ENCODE measurements around the gene EPHA2. TPM values are rescaled to one million over a fixed set of nuclear protein-coding genes. Genes with fewer than 3 reads are reported as not detected.

EPHA2 gene
- total and polyA plus RNA-seq, 2 experiments from 2014 or later, result 7.5 to 51.2 TPM

GRCh38 chr1:16128338-16128741, 27.5 kb downstream of the EPHA2 start (continued):
- TF ChIP-seq CTCF (conservative IDR thresholded peaks at IDR 0.05; ENCODE audit: low read depth in 2 of 2) (no peak), EZH2phosphoT487 (IDR thresholded peaks at IDR 0.05; ENCODE audit: unreplicated experiment) (no peak), STAT1 (IDR thresholded peaks at IDR 0.05; ENCODE audit: unreplicated experiment) (no peak), EZH2 (IDR thresholded peaks at IDR 0.05; ENCODE audit: low read depth, unreplicated experiment) (no peak), NANOG (IDR thresholded peaks at IDR 0.05; ENCODE audit: borderline replicate concordance) (no peak)

- H3K27ac Mint-ChIP-seq, result no peak overlapping the region
- Histone ChIP-seq H3K27me3 (ENCODE audit: insufficient read depth) (no peaks in the 10 kb centered on the region), H3K9me2 (ENCODE audit: insufficient read depth) (no peaks in the 10 kb centered on the region), H3F3A (replicated peaks; ENCODE audit: low read depth) (0 out of 2 replicates have a peak, but pooled peaks cover under 1% of the 10 kb centered on the region), H3K79me2 (replicated peaks; ENCODE audit: insufficient read depth) (no peaks in the 10 kb centered on the region), H3K4me3 (no peak overlapping the region), H3K4me1 (ENCODE audit: insufficient read depth) (no peaks in the 10 kb centered on the region), H3K4me2 (no peak overlapping the region), H3K27ac (ENCODE audit: low read depth) (no peak overlapping the region), H2AFZ (no peak overlapping the region), H3K36me3 (ENCODE audit: insufficient read depth) (peaks cover 23% of the 10 kb centered on the region), H4K20me1 (replicated peaks; ENCODE audit: insufficient read depth) (no peaks in the 10 kb centered on the region)
- H3K27me3 Mint-ChIP-seq (ENCODE audit: insufficient read depth, low read depth, poor library complexity), result peaks cover 11% of the 10 kb centered on the region
- no peak for TF ChIP-seq ETS1 (IDR thresholded peaks at IDR 0.05)
- peaks cover 77% of the 10 kb centered on the region for H3K36me3 Mint-ChIP-seq (ENCODE audit: low read depth)
- ATAC-seq (no peak), DNase-seq (ENCODE audit: low spot score) (no peak)
- H3K4me3 Mint-ChIP-seq, result no peak overlapping the region
- peaks cover 8% of the 10 kb centered on the region for H3K4me1 Mint-ChIP-seq
- H3K9me3 Mint-ChIP-seq, result no peaks in the 10 kb centered on the region
These were observed 28.1 kb downstream of the EPHA2 start for GRCh38 chr1:16127676-16128337.

- Histone ChIP-seq H3K9me2 (ENCODE audit: insufficient read depth) (no peaks in the 10 kb centered on the region), H2AFZ (no peak overlapping the region), H3K36me3 (ENCODE audit: insufficient read depth) (peaks cover 23% of the 10 kb centered on the region), H3F3A (replicated peaks; ENCODE audit: low read depth) (0 out of 2 replicates have a peak, but pooled peaks cover 5% of the 10 kb centered on the region), H4K20me1 (replicated peaks; ENCODE audit: insufficient read depth) (no peaks in the 10 kb centered on the region), H3K4me1 (ENCODE audit: insufficient read depth) (0 out of 2 replicates have a peak, but pooled peaks cover 8% of the 10 kb centered on the region), H3K27me3 (ENCODE audit: insufficient read depth) (no peaks in the 10 kb centered on the region), H3K27ac (ENCODE audit: low read depth) (no peak overlapping the region), H3K4me2 (no peak overlapping the region), H3K79me2 (replicated peaks; ENCODE audit: insufficient read depth) (no peaks in the 10 kb centered on the region), H3K4me3 (no peak overlapping the region)
- peaks cover 17% of the 10 kb centered on the region for H3K4me1 Mint-ChIP-seq
- no peaks in the 10 kb centered on the region for H3K9me3 Mint-ChIP-seq
- peaks cover 11% of the 10 kb centered on the region for H3K27me3 Mint-ChIP-seq (ENCODE audit: insufficient read depth, low read depth, poor library complexity)
- no peak for TF ChIP-seq ETS1 (IDR thresholded peaks at IDR 0.05)
- no peak for TF ChIP-seq STAT1 (IDR thresholded peaks at IDR 0.05; ENCODE audit: unreplicated experiment)
- no peak for TF ChIP-seq ZNF114 (CRISPR knock-in tag; IDR thresholded peaks at IDR 0.05)
- TF ChIP-seq EZH2phosphoT487 (IDR thresholded peaks at IDR 0.05; ENCODE audit: unreplicated experiment), result no peak
- no peak for TF ChIP-seq EZH2 (IDR thresholded peaks at IDR 0.05; ENCODE audit: low read depth, unreplicated experiment)
- no peak for TF ChIP-seq ZNF331 (CRISPR knock-in tag; IDR thresholded peaks at IDR 0.05; ENCODE audit: low read depth)
- no peak for TF ChIP-seq CREB1 (CRISPR knock-in tag; IDR thresholded peaks at IDR 0.05; ENCODE audit: low read depth)
- no peak for TF ChIP-seq NANOG (IDR thresholded peaks at IDR 0.05; ENCODE audit: borderline replicate concordance)
- TF ChIP-seq JUNB (IDR thresholded peaks at IDR 0.05; ENCODE audit: unreplicated experiment), result no peak
- ATAC-seq (no peak), DNase-seq (ENCODE audit: low spot score) (no peak)
- peaks cover 74% of the 10 kb centered on the region for H3K36me3 Mint-ChIP-seq (ENCODE audit: low read depth)
- no peak overlapping the region for H3K4me3 Mint-ChIP-seq
- H3K27ac Mint-ChIP-seq, result no peak overlapping the region
These were observed 28.9 kb downstream of the EPHA2 start for GRCh38 chr1:16126743-16127515.

All from GM23338 (cell line).